H9 (cell line): ENCODE results near the gene ZP1. TPM values are rescaled to one million over a fixed set of nuclear protein-coding genes. Genes with fewer than 3 reads are reported as not detected.

ENCODE experiments used
- DNase-seq: peaks from one replicate; pipeline ENCODE4 v3.0.0-alpha.2; 2017
- H2AFZ ChIP-seq: one replicate; pipeline ENCODE4 v1.6.1; 2013; ENCODE audit warnings: mild to moderate bottlenecking, low read length, control low read depth, moderate library complexity
- H2AK5ac ChIP-seq: 2 replicates; pipeline ENCODE4 v1.6.1; 2013; ENCODE audit warnings: low read length, control low read depth, mixed read lengths; ENCODE audit not compliant: insufficient read length
- H2BK120ac ChIP-seq: one replicate; pipeline ENCODE4 v1.6.1; 2013; ENCODE audit warnings: low read depth, mild to moderate bottlenecking, low read length, control low read depth, inconsistent platforms; ENCODE audit not compliant: poor library complexity, severe bottlenecking
- H2BK12ac ChIP-seq: 2 replicates; pipeline ENCODE4 v1.6.1; 2013; ENCODE audit warnings: low read length, control low read depth, mixed read lengths, low read depth; ENCODE audit not compliant: insufficient read length
- H2BK15ac ChIP-seq: 2 replicates; pipeline ENCODE4 v1.6.1; 2013; ENCODE audit warnings: low read depth, low read length, control low read depth
- H2BK20ac ChIP-seq: one replicate; pipeline ENCODE4 v1.6.1; 2013; ENCODE audit warnings: low read depth, mild to moderate bottlenecking, low read length, control low read depth, inconsistent platforms; ENCODE audit not compliant: poor library complexity, severe bottlenecking
- H2BK5ac ChIP-seq: 2 replicates; pipeline ENCODE4 v1.6.1; 2013; ENCODE audit warnings: low read length, control low read depth, mixed read lengths; ENCODE audit not compliant: insufficient read length
- H3K14ac ChIP-seq: 2 replicates; pipeline ENCODE4 v1.6.1; 2013; ENCODE audit warnings: low read length, control low read depth; ENCODE audit not compliant: insufficient read depth
- H3K18ac ChIP-seq: 2 replicates; pipeline ENCODE4 v1.6.1; 2013; ENCODE audit warnings: low read depth, mild to moderate bottlenecking, mixed read lengths, low read length, control low read depth; ENCODE audit not compliant: insufficient read length
- H3K23ac ChIP-seq: 2 replicates; pipeline ENCODE4 v1.6.1; 2013; ENCODE audit warnings: low read length, control low read depth, mixed read lengths, low read depth; ENCODE audit not compliant: insufficient read length
- H3K23me2 ChIP-seq: 2 replicates; pipeline ENCODE4 v1.6.1; 2013; ENCODE audit warnings: low read depth, mild to moderate bottlenecking, mixed read lengths, low read length, control low read depth; ENCODE audit not compliant: insufficient read length, poor library complexity, severe bottlenecking
- H3K27ac ChIP-seq: 2 replicates; pipeline ENCODE4 v1.5.1; 2013; ENCODE audit warnings: low read length, control low read depth, mixed read lengths, low read depth; ENCODE audit not compliant: insufficient read length
- H3K27me3 ChIP-seq: 2 replicates; pipeline ENCODE4 v1.6.1; 2013; ENCODE audit warnings: low read length, control low read depth, inconsistent platforms; ENCODE audit not compliant: insufficient read depth
- H3K4ac ChIP-seq: 2 replicates; pipeline ENCODE4 v1.6.1; 2013; ENCODE audit warnings: low read depth, mild to moderate bottlenecking, control low read depth, inconsistent platforms, low read length, moderate library complexity
- H3K4me1 ChIP-seq: 2 replicates; pipeline ENCODE4 v1.6.1; 2013; ENCODE audit warnings: low read length, control low read depth, inconsistent platforms; ENCODE audit not compliant: insufficient read depth
- H3K4me2 ChIP-seq: 2 replicates; pipeline ENCODE4 v1.6.1; 2013; ENCODE audit warnings: low read length, control low read depth, mixed read lengths; ENCODE audit not compliant: insufficient read length, insufficient read depth
- H3K56ac ChIP-seq: 2 replicates; pipeline ENCODE4 v1.6.1; 2013; ENCODE audit warnings: low read depth, mild to moderate bottlenecking, mixed read lengths, low read length, control low read depth; ENCODE audit not compliant: insufficient read length
- H3K79me1 ChIP-seq: 2 replicates; pipeline ENCODE4 v1.6.1; 2013; ENCODE audit warnings: low read depth, mild to moderate bottlenecking, moderate library complexity, low read length, control low read depth, inconsistent platforms; ENCODE audit not compliant: insufficient read depth, poor library complexity, severe bottlenecking
- H3K79me2 ChIP-seq: 2 replicates; pipeline ENCODE4 v1.6.1; 2013; ENCODE audit warnings: low read length, control low read depth, inconsistent platforms; ENCODE audit not compliant: insufficient read depth
- H3K9ac ChIP-seq: 2 replicates; pipeline ENCODE4 v1.6.1; 2013; ENCODE audit warnings: low read length, control low read depth, mixed read lengths; ENCODE audit not compliant: insufficient read length; ENCODE audit errors: extremely low read depth
- H3K9me3 ChIP-seq: one replicate; pipeline ENCODE4 v1.6.1; 2013; ENCODE audit warnings: low read depth, low read length, inconsistent platforms; ENCODE audit not compliant: control insufficient read depth
- H3T11ph ChIP-seq: one replicate; pipeline ENCODE4 v1.6.1; 2013; ENCODE audit warnings: mild to moderate bottlenecking, low read length, control low read depth, inconsistent platforms
- H4K20me1 ChIP-seq: one replicate; pipeline ENCODE4 v1.6.1; 2013; ENCODE audit not compliant: control insufficient read depth, insufficient read length, insufficient read depth
- H4K5ac ChIP-seq: 2 replicates; pipeline ENCODE4 v1.6.1; 2013; ENCODE audit warnings: low read depth, mild to moderate bottlenecking, mixed read lengths, low read length, control low read depth; ENCODE audit not compliant: insufficient read length
- H4K8ac ChIP-seq: replicated peaks from 2 replicates; pipeline ENCODE4 v1.6.1; 2013; ENCODE audit warnings: low read length, control low read depth, mixed read lengths, low read depth; ENCODE audit not compliant: insufficient read length
- H4K91ac ChIP-seq: 2 replicates; pipeline ENCODE4 v1.6.1; 2013; ENCODE audit warnings: low read depth, mild to moderate bottlenecking, moderate library complexity, mixed read lengths, low read length, control low read depth; ENCODE audit not compliant: insufficient read length
- H3K27ac Mint-ChIP-seq, 3 experiments: 2 replicates in 2 of 3; 3 replicates in 1 of 3; pipeline ENCODE4 v1.8.0; 2020 to 2021; ENCODE audit warnings: mixed read lengths in 3 of 3, mild to moderate bottlenecking in 1 of 3, moderate library complexity in 1 of 3
- H3K27me3 Mint-ChIP-seq: 2 replicates; pipeline ENCODE4 v1.8.0; 2021; ENCODE audit warnings: low read depth, mild to moderate bottlenecking, moderate library complexity, mixed read lengths
- H3K36me3 Mint-ChIP-seq, 3 experiments: 2 replicates in 2 of 3; 3 replicates in 1 of 3; pipeline ENCODE4 v1.8.0; 2020 to 2021; ENCODE audit warnings: low read depth in 3 of 3, mixed read lengths in 3 of 3; ENCODE audit not compliant: insufficient read depth in 1 of 3
- H3K4me1 Mint-ChIP-seq, 2 experiments: 2 replicates each; pipeline ENCODE4 v1.8.0; 2020; ENCODE audit warnings: mixed read lengths in 2 of 2
- H3K4me3 Mint-ChIP-seq, 2 experiments: 2 replicates in 1 of 2; 3 replicates in 1 of 2; pipeline ENCODE4 v1.8.0; 2020 to 2021; ENCODE audit warnings: mild to moderate bottlenecking in 2 of 2, mixed read lengths in 2 of 2, moderate library complexity in 1 of 2
- H3K9me3 Mint-ChIP-seq, 2 experiments: 2 replicates in 1 of 2; 3 replicates in 1 of 2; pipeline ENCODE4 v1.8.0; 2020; ENCODE audit warnings: mild to moderate bottlenecking in 2 of 2, mixed read lengths in 2 of 2, moderate library complexity in 1 of 2
- CTCF ChIP-seq: fragments of 200-600 bp; sonication (generic); conservative IDR thresholded peaks from 3 replicates; pipeline ENCODE4 v1.8.0; 2021; ENCODE audit warnings: antibody characterized with exemption, mild to moderate bottlenecking
- WGBS: extraction: QIAGEN DNeasy Blood & Tissue Kit; methylation state at CpG from one replicate; pipeline ENCODE4 v1.1.7; 2013; ENCODE audit warnings: missing lambda C conversion rate, low lambda C conversion rate, mixed read lengths; ENCODE audit not compliant: insufficient read length; ENCODE audit errors: extremely low coverage; 5-methylcytosine and 5-hydroxymethylcytosine counted together
- total RNA-seq: library from RNA; stranded (reverse); gene quantifications from 2 replicates; pipeline ENCODE4 v1.2.1, GENCODE V29; 2021

ZP1 gene
- total RNA-seq, 1 experiment from 2014 or later: not detected

- Histone ChIP-seq H2AK5ac (no peak overlapping the region), H3K56ac (no peak overlapping the region), H3K9ac (no peak overlapping the region), H3K4me1 (peaks cover 2% of the 10 kb centered on the region; the same call in 1 of the 2 replicates), H3K4ac (no peak overlapping the region), H3K4me2 (no peak overlapping the region), H2AFZ (no peak overlapping the region), H3K79me1 (no peaks in the 10 kb centered on the region), H3K27me3 (no peaks in the 10 kb centered on the region), H2BK120ac (no peak overlapping the region), H2BK5ac (no peak overlapping the region), H3T11ph (no peak overlapping the region), H4K20me1 (no peaks in the 10 kb centered on the region), H4K91ac (no peak overlapping the region), H3K79me2 (no peaks in the 10 kb centered on the region), H3K18ac (no peak overlapping the region), H4K8ac (no peak overlapping the region), H2BK15ac (no peak overlapping the region), H3K23me2 (no peaks in the 10 kb centered on the region), H3K23ac (no peak overlapping the region), H3K14ac (no peak overlapping the region; the same call in 1 of the 2 replicates), H3K9me3 (no peaks in the 10 kb centered on the region), H4K5ac (no peak overlapping the region), H2BK20ac (no peak overlapping the region), H3K27ac (no peak overlapping the region), H2BK12ac (no peak overlapping the region)
- no peak for TF ChIP-seq CTCF
- H3K9me3 Mint-ChIP-seq: no peaks in the 10 kb centered on the region
- no peak overlapping the region for H3K27ac Mint-ChIP-seq
- no peak for DNase-seq
- peaks cover 0 to 10% (median 0%) of the 10 kb centered on the region in 3 experiments; a peak in 2 of 7 replicates for H3K36me3 Mint-ChIP-seq
- WGBS: no CpG with 5 or more reads among the region's 7 CpGs
- peaks cover 8 to 9% of the 10 kb centered on the region in 2 experiments for H3K4me1 Mint-ChIP-seq
- H3K27me3 Mint-ChIP-seq: no peaks in the 10 kb centered on the region; the same call in 1 of the 2 replicates
- no peak overlapping the region for H3K4me3 Mint-ChIP-seq
Observed at GRCh38 chr11:60875366-60876167, 8.2 kb downstream of the ZP1 start.
